ENCODE data around the gene OR2AJ1.
"Not testable (repeated sequence)": the region's sequence is repeated elsewhere in the genome, so short reads cannot be mapped to it uniquely, and the experiment has no call there.

The OR2AJ1 gene

DNA sequence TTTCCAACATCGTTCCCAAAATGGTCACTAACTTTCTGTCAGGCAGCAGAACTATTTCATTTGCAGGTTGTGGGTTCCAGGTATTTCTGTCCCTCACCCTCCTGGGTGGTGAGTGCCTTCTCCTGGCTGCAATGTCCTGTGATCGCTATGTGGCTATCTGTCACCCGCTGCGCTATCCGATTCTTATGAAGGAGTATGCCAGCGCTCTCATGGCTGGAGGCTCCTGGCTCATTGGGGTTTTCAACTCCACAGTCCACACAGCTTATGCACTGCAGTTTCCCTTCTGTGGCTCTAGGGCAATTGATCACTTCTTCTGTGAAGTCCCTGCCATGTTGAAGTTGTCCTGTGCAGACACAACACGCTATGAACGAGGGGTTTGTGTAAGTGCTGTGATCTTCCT, 9.3 kb downstream of the OR2AJ1 start:
- Histone ChIP-seq H3K9me3 (ENCODE audit: control insufficient read depth, insufficient read depth, low read length) (peaks cover 6% of the 10 kb centered on the region; the same call in 1 of the 2 replicates), H3K9ac (ENCODE audit: low read depth, low read length) (no peak overlapping the region), H3K36me3 (ENCODE audit: insufficient read depth, low read length) (no peaks in the 10 kb centered on the region), H3K4me1 (ENCODE audit: insufficient read depth, low read length) (no peaks in the 10 kb centered on the region)

GRCh38 chr1:247935781-247936180, 11.1 kb downstream of the OR2AJ1 start:
- Histone ChIP-seq H3K9me3 (ENCODE audit: control insufficient read depth, insufficient read depth, low read length) (peaks cover 6% of the 10 kb centered on the region; the same call in 1 of the 2 replicates), H3K4me1 (ENCODE audit: insufficient read depth, low read length) (no peaks in the 10 kb centered on the region), H3K36me3 (ENCODE audit: insufficient read depth, low read length) (no peaks in the 10 kb centered on the region), H3K9ac (ENCODE audit: low read depth, low read length) (no peak overlapping the region)

DNA sequence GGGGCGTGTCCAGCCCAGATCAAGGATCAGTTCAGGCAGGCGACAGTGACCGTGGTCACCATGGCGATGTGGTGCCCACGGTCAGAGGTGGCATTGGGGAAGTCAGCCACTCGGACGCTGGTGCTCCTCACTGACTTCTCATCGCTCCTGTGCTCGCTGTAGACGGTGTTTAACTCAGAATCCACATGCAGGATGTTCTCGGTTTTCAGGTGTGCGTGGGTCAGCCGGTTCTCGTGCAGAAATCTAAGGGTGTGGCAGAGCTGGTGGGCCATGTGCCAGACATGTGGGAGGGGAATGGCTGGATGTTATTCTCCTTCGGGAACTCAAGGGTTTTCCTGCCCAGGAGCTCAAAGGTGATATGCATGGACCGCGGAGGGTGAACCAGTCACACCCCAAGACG, 11.7 kb downstream of the OR2AJ1 start:
- H3K9ac ChIP-seq (ENCODE audit: low read depth, low read length): no peak overlapping the region
- no peaks in the 10 kb centered on the region for H3K4me1 ChIP-seq (ENCODE audit: insufficient read depth, low read length)
- H3K9me3 ChIP-seq (ENCODE audit: control insufficient read depth, insufficient read depth, low read length): peaks cover 6% of the 10 kb centered on the region; the same call in 1 of the 2 replicates
- H3K36me3 ChIP-seq (ENCODE audit: insufficient read depth, low read length): no peaks in the 10 kb centered on the region

DNA sequence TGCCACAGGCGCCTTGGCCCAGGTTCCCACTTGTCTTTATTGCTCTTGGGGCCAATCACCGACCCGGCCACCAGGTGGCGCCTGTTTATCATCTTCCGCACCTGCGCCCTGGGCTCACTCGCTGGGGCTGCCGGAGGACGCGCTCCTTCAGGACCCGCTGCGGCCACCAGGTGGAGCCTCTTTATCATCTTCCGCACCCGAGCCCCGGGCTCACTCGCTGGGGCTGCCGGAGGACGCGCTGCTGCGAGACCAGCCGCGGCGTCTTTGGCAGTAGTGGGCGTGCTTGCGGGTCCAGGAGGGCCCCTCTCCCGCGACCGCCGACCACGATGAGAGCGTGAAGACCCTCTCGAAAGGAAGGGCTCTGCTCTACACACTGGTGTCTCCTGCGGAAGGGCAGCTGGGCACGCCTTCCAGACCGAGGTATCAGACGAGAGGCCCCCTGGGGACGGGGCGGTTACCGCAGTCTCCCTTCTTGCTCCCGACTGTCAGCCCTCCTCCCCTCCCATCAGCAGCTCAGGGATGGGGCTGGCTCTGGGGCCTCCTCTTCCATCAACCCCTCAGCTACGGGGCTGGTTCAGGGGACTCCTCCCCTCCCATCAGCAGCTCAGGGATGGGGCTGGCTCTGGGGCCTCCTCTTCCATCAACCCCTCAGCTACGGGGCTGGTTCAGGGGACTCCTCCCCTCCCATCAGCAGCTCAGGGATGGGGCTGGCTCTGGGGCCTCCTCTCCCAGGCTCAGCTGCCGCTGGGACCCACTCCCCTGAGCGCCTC, 12.5 kb downstream of the OR2AJ1 start:
- H3K9ac ChIP-seq (ENCODE audit: low read depth, low read length): peak overlapping the region; percentile 89
- H3K9me3 ChIP-seq (ENCODE audit: control insufficient read depth, insufficient read depth, low read length); H3K4me1 ChIP-seq (ENCODE audit: insufficient read depth, low read length); H3K36me3 ChIP-seq (ENCODE audit: insufficient read depth, low read length): not testable (repeated sequence)

GRCh38 chr1:247942624-247943023, 17.9 kb downstream of the OR2AJ1 start:
- no peaks in the 10 kb centered on the region for H3K36me3 ChIP-seq (ENCODE audit: insufficient read depth, low read length)
- no peaks in the 10 kb centered on the region for H3K9me3 ChIP-seq (ENCODE audit: control insufficient read depth, insufficient read depth, low read length)

DNA sequence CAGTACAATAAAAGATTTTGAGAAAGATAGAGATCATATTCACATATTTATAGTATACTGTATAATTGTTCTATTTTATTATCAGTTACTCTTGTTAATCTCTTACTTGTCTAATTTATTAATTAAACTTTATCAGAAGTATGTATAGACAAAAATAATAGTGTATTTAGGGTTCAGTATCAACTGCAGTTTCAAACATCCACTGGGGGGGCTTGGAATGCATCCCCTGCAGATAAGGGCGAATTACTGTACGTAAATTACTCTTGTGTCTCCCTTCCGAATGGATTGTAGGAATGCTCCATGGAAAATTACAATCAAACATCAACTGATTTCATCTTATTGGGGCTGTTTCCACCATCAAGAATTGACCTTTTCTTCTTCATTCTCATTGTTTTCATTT, 23.9 kb downstream of the OR2AJ1 start, which contains the start of gene OR2L8:
OR2L8 (plus strand) TSS at position 301 of the 400 bp plus-strand sequence; CDS start at position 301, 0 bp downstream.
- no peaks in the 10 kb centered on the region for H3K9me3 ChIP-seq (ENCODE audit: control insufficient read depth, insufficient read depth, low read length)
- no peaks in the 10 kb centered on the region for H3K36me3 ChIP-seq (ENCODE audit: insufficient read depth, low read length)
- no peak within 1 kb of the TSS for H3K9ac ChIP-seq (ENCODE audit: low read depth, low read length)
- H3K4me1 ChIP-seq (ENCODE audit: insufficient read depth, low read length): no peaks in the 10 kb centered on the region

More at GRCh38 chr1:247942624-247943023, 17.9 kb downstream of the OR2AJ1 start:
- Histone ChIP-seq H3K9ac (ENCODE audit: low read depth, low read length) (no peak overlapping the region), H3K4me1 (ENCODE audit: insufficient read depth, low read length) (no peaks in the 10 kb centered on the region)

- Histone ChIP-seq H3K9me3 (ENCODE audit: control insufficient read depth, insufficient read depth, low read length) (no peaks in the 10 kb centered on the region), H3K9ac (ENCODE audit: low read depth, low read length) (no peak overlapping the region), H3K36me3 (ENCODE audit: insufficient read depth, low read length) (no peaks in the 10 kb centered on the region), H3K4me1 (ENCODE audit: insufficient read depth, low read length) (no peaks in the 10 kb centered on the region)
Observed at GRCh38 chr1:247953408-247953807, 28.7 kb downstream of the OR2AJ1 start.

GRCh38 chr1:247961791-247962190, 37.1 kb downstream of the OR2AJ1 start:
- H3K9ac ChIP-seq (ENCODE audit: low read depth, low read length): no peak overlapping the region
- peaks cover 5% of the 10 kb centered on the region; the same call in 1 of the 2 replicates for H3K4me1 ChIP-seq (ENCODE audit: insufficient read depth, low read length)
- H3K36me3 ChIP-seq (ENCODE audit: insufficient read depth, low read length): no peaks in the 10 kb centered on the region
- no peaks in the 10 kb centered on the region for H3K9me3 ChIP-seq (ENCODE audit: control insufficient read depth, insufficient read depth, low read length)

DNA sequence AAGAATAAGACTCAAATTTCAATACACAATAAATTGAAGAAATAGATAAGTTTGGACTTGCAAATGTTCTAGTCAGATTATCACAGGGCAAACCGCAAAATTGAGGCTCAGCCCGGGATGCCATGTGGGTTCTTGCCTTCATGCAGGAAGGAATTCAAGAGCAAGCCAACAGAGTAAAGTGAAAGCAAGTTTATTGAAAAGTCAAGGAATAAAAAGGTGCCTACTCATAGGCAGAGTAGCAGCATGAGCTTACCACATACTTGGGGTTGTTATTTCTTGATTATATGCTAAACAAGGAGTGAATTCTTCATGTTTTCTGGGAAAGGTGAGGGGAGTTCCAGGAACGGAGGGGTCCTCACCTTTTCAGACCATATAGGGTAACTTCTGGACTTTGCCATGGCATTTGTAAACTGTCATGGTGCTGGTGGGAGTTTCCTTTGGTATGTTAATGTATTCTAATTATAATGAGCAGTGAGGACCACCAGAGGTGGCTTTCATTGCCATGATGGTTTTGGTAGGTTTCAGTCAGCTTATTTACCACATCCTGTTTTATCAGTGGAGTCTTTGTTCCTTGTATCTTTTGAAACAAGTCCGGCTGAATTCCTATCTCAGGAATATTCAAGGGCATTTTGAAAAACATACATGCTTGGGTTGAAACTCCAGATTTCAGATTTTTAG, 38.4 kb downstream of the OR2AJ1 start:
- Histone ChIP-seq H3K4me1 (ENCODE audit: insufficient read depth, low read length) (peaks cover 5% of the 10 kb centered on the region; the same call in 1 of the 2 replicates), H3K9ac (ENCODE audit: low read depth, low read length) (no peak overlapping the region), H3K36me3 (ENCODE audit: insufficient read depth, low read length) (no peaks in the 10 kb centered on the region), H3K9me3 (ENCODE audit: control insufficient read depth, insufficient read depth, low read length) (no peaks in the 10 kb centered on the region)

DNA sequence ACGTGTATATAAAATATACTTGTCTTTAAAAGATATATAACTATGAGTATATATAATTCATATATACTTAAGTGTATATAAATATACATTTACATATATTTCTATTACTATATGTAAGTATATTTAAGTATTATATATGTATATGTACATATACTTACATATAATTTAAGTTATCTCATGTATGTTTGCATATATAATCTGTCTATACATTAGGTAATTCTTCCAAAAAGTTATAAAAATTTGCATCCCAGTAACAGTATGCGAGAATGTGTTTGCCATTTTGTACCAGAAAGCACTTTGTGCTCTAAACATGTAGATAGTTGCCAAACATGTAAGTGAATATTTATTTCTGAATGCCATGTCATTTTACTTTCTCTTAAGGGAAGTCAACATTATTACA, 40.2 kb downstream of the OR2AJ1 start, which contains the start of gene OR2AK2:
OR2AK2 (plus strand) TSS at position 301 of the 400 bp plus-strand sequence. CDS start 144 bp downstream, outside the sequence.
- no peaks in the 10 kb centered on the region for H3K9me3 ChIP-seq (ENCODE audit: control insufficient read depth, insufficient read depth, low read length)
- no peak within 1 kb of the TSS for H3K9ac ChIP-seq (ENCODE audit: low read depth, low read length)
- H3K36me3 ChIP-seq (ENCODE audit: insufficient read depth, low read length): no peaks in the 10 kb centered on the region
- peaks cover 5% of the 10 kb centered on the region; the same call in 1 of the 2 replicates for H3K4me1 ChIP-seq (ENCODE audit: insufficient read depth, low read length)

DNA sequence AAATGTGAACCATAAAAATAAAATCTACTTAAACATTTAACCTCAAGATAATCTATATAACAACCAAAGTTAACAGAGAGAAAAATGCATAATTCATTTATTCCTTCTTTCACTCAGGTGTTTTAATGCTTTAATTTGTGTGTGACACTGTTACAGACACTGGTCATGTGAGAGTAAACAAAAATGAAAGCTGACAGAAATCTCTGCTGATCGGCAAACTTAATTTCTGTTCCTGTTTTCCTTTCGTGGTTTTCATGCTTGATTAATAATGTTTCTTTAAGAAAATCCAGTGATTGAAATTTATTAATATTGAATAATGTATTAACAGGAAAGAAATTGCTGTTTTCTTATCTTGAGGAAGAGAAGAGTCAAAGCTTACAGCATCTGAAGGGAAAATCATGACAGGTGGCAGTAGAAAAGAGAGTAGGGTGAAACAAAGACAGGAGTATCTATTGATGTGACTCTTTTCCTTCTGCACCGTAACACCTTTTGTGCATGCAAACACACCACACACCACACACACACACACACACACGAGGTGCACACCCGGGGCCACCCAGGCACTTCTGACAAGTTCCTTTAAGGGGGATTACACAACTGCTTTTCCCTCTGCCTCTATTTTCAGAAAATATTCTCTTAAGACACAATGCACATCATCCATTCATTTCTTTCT, 42.0 kb downstream of the OR2AJ1 start:
- Histone ChIP-seq H3K9me3 (ENCODE audit: control insufficient read depth, insufficient read depth, low read length) (no peaks in the 10 kb centered on the region), H3K9ac (ENCODE audit: low read depth, low read length) (no peak overlapping the region), H3K4me1 (ENCODE audit: insufficient read depth, low read length) (peaks cover 5% of the 10 kb centered on the region; the same call in 1 of the 2 replicates), H3K36me3 (ENCODE audit: insufficient read depth, low read length) (no peaks in the 10 kb centered on the region)
